HepG2 (cell line): ENCODE measurements around the gene MAP4K3. TPM values are rescaled to one million over a fixed set of nuclear protein-coding genes. Genes with fewer than 3 reads are reported as not detected.

Experiments used
- ATAC-seq: fragments of 200-7000 bp; cut with Tn5 transposase; 3 replicates; pipeline ENCODE4 v1.9.1; 2020; ENCODE audit warnings: mild to moderate bottlenecking, moderate library complexity
- BruUV-seq: library from RNA; stranded (reverse); fragments of 400-500 nt; replicated peaks from 2 replicates; lab custom pipeline; 2021; lab: Mats Ljungman, UMichigan
- CTCF ChIA-PET: fragments of 300-600 bp; formaldehyde crosslinking; extraction: SDS; loops from one replicate; lab custom pipeline; 2021; ENCODE audit warnings: low total read pairs, inconsistent platforms, low intra/inter-chr PET ratio; lab: Yijun Ruan, JAX
- POLR2A ChIA-PET: fragments of 350-600 bp; sonication (Branson Sonifier 250); formaldehyde crosslinking; loops from one replicate; lab custom pipeline; 2020; ENCODE audit warnings: antibody characterized with exemption, inconsistent platforms; lab: Yijun Ruan, JAX
- DNase-seq: peaks from one replicate; pipeline ENCODE4 v3.0.0-alpha.2; 2015; ENCODE audit warnings: low spot score
- FAIRE-seq: peaks from 3 replicates; lab custom pipeline; 2011; peaks lifted over from hg19 to GRCh38; lab: Jason Lieb, UNC
- H2AFZ ChIP-seq: one replicate; pipeline ENCODE4 v1.6.1; 2011; ENCODE audit warnings: low read length, inconsistent platforms
- H3K27ac ChIP-seq: fragments of 300-600 bp; 3 replicates; pipeline ENCODE4 v1.8.0; 2011; ENCODE audit warnings: mixed run types, mild to moderate bottlenecking, mixed read lengths, low read length, inconsistent platforms; ENCODE audit not compliant: insufficient read depth; ENCODE audit errors: extremely low read length
- H3K27me3 ChIP-seq, 2 experiments: fragments of 200-600 bp in 1 of 2; 2 replicates in 1 of 2; 3 replicates in 1 of 2; pipeline versions ENCODE4 v1.6.0 to v1.8.0; 2011; ENCODE audit warnings: low read length in 2 of 2, mild to moderate bottlenecking in 2 of 2, moderate library complexity in 2 of 2, inconsistent platforms in 1 of 2; ENCODE audit not compliant: insufficient read depth in 2 of 2, control insufficient read depth in 1 of 2
- H3K36me3 ChIP-seq, 2 experiments: fragments of 200-600 bp in 1 of 2; replicated peaks in 1 of 2; 2 replicates in 1 of 2; 3 replicates in 1 of 2; pipeline versions ENCODE4 v1.5.1 to v1.8.0; 2011; ENCODE audit warnings: low read length in 2 of 2, inconsistent platforms in 1 of 2; ENCODE audit not compliant: insufficient read depth in 2 of 2, control insufficient read depth in 1 of 2
- H3K4me1 ChIP-seq: 2 replicates; pipeline ENCODE4 v1.5.1; 2012; ENCODE audit warnings: low read length, inconsistent platforms; ENCODE audit not compliant: insufficient read depth
- H3K4me2 ChIP-seq: 2 replicates; pipeline ENCODE4 v1.6.0; 2011; ENCODE audit warnings: low read depth, low read length, inconsistent platforms
- H3K4me3 ChIP-seq, 3 experiments: fragments of 200-600 bp in 1 of 3; sonication (generic), shearing (Covaris generic) in 1 of 3; replicated peaks in 1 of 3; 2 replicates each; pipeline ENCODE4 v1.5.1; 2011 to 2016; ENCODE audit warnings: low read length in 3 of 3, inconsistent platforms in 2 of 3, low read depth in 2 of 3, mild to moderate bottlenecking in 2 of 3, control low read depth in 1 of 3, mixed read lengths in 1 of 3; ENCODE audit not compliant: insufficient read depth in 1 of 3
- H3K79me2 ChIP-seq: one replicate; pipeline ENCODE4 v1.6.1; 2011; ENCODE audit warnings: low read length, inconsistent platforms; ENCODE audit not compliant: insufficient read depth
- H3K9ac ChIP-seq: 2 replicates; pipeline ENCODE4 v1.6.0; 2011; ENCODE audit warnings: mild to moderate bottlenecking, low read depth, low read length, inconsistent platforms; ENCODE audit not compliant: insufficient read depth
- H3K9me3 ChIP-seq: 2 replicates; pipeline ENCODE4 v1.5.1; 2012; ENCODE audit warnings: mild to moderate bottlenecking, low read length
- H4K20me1 ChIP-seq: 2 replicates; pipeline ENCODE4 v1.6.0; 2011; ENCODE audit warnings: inconsistent platforms, mild to moderate bottlenecking, low read length, moderate library complexity; ENCODE audit not compliant: insufficient read depth
- ATF7 ChIP-seq, 2 experiments: fragments of 450-650 bp in 1 of 2; sonication (generic) in 1 of 2; formaldehyde crosslinking in 1 of 2; IDR thresholded peaks; 2 replicates each; pipeline versions ENCODE4 v1.4.0 to v1.6.1; 2016 to 2020; ENCODE audit warnings: antibody characterized with exemption in 1 of 2, mild to moderate bottlenecking in 1 of 2, missing genetic modification reagents in 1 of 2
- DNMT1 ChIP-seq: sonication (generic); formaldehyde crosslinking; IDR thresholded peaks from 2 replicates; pipeline ENCODE4 v1.5.1; 2020; ENCODE audit warnings: mild to moderate bottlenecking, missing genetic modification reagents
- ETV5 ChIP-seq: IDR thresholded peaks from 2 replicates; pipeline ENCODE4 v1.6.1; 2018; ENCODE audit warnings: missing biosample characterization, missing genetic modification reagents, inconsistent platforms, borderline replicate concordance
- EZH2 ChIP-seq: conservative IDR thresholded peaks from 2 replicates; pipeline ENCODE4 v1.6.1; 2012; ENCODE audit warnings: mild to moderate bottlenecking, low read depth, low read length, moderate library complexity
- FIP1L1 ChIP-seq: fragments of 200-400 bp; formaldehyde crosslinking; IDR thresholded peaks from 2 replicates; pipeline ENCODE4 v1.6.1; 2018; ENCODE audit warnings: low read depth, mild to moderate bottlenecking, low read length, moderate library complexity, borderline replicate concordance; ENCODE audit not compliant: insufficient read depth
- HMG20B ChIP-seq: conservative IDR thresholded peaks from 2 replicates; pipeline ENCODE4 v1.6.1; 2016; ENCODE audit warnings: missing genetic modification reagents, missing compliant biosample characterization
- SMC3 ChIP-seq: IDR thresholded peaks from 2 replicates; pipeline ENCODE4 v1.6.1; 2011; ENCODE audit warnings: low read length, improper control_type of control experiment
- ZNF230 ChIP-seq: sonication (generic); formaldehyde crosslinking; IDR thresholded peaks from 2 replicates; pipeline ENCODE4 v1.4.0; 2020; ENCODE audit warnings: mild to moderate bottlenecking, missing genetic modification reagents
- ZNF629 ChIP-seq: sonication (generic); formaldehyde crosslinking; conservative IDR thresholded peaks from 2 replicates; pipeline ENCODE4 v1.5.0; 2020; ENCODE audit warnings: missing genetic modification reagents
- ZNF777 ChIP-seq: sonication (generic); formaldehyde crosslinking; IDR thresholded peaks from 2 replicates; pipeline ENCODE4 v1.4.0; 2020; ENCODE audit warnings: missing genetic modification reagents
- WGBS: methylation state at CpG from one replicate; pipeline ENCODE4 v1.1.6; 2017; ENCODE audit warnings: low lambda C conversion rate; 5-methylcytosine and 5-hydroxymethylcytosine counted together
- in situ Hi-C: cut with HindIII; loops from 2 replicates; pipeline ENCODE4 v1.10.0; 2017; ENCODE audit warnings: low pct_unique_long_range_greater_than_20kb; ENCODE audit not compliant: extremely low pct_ligation_motif_present
- intact Hi-C: fragments of 100-400 bp; cut with micrococcal nuclease; formaldehyde crosslinking; loops from one replicate; pipeline ENCODE4 v1.10.0; 2022; ENCODE audit not compliant: unreplicated experiment
- polyA plus RNA-seq, 8 experiments: library from polyadenylated mRNA; depleted of rRNA in 3 of 8; stranded (reverse) in 7 of 8; unstranded in 1 of 8; fragments of >200 nt; fragmentation: Illumina TruSeq in 4 of 8; extraction: Trizol in 4 of 8; gene quantifications; 2 replicates each; pipeline versions ENCODE4 v1.2.1 to v1.2.3, GENCODE V29; 2011 to 2016; ENCODE audit warnings: low read depth in 4 of 8, missing spikeins in 1 of 8, mixed read lengths in 1 of 8; ENCODE audit not compliant: insufficient read depth in 1 of 8
- total RNA-seq, 5 experiments: library from RNA; depleted of rRNA; stranded (reverse); fragments of >200 nt; fragmentation: Illumina TruSeq; extraction: Trizol; gene quantifications; 2 replicates each; pipeline ENCODE4 v1.2.3, GENCODE V29; 2016; ENCODE audit warnings: low read depth in 1 of 5
- TF ChIP-seq, protein P1 (sequence below): sonication (generic); formaldehyde crosslinking; IDR thresholded peaks from 2 replicates; pipeline ENCODE4 v1.8.1; 2023; ENCODE audit warnings: missing genetic modification reagents, inconsistent platforms, borderline replicate concordance
- TF ChIP-seq, protein P2 (sequence below): sonication (generic); formaldehyde crosslinking; IDR thresholded peaks from 2 replicates; pipeline ENCODE4 v1.4.0; 2020; ENCODE audit warnings: missing genetic modification reagents

Gene MAP4K3
- total and polyA plus RNA-seq, 2 of the 13 experiments (the other 11 are each of a cell fraction or from before 2014, with no cell fraction given), result 45.9 to 53.2 TPM

DNA sequence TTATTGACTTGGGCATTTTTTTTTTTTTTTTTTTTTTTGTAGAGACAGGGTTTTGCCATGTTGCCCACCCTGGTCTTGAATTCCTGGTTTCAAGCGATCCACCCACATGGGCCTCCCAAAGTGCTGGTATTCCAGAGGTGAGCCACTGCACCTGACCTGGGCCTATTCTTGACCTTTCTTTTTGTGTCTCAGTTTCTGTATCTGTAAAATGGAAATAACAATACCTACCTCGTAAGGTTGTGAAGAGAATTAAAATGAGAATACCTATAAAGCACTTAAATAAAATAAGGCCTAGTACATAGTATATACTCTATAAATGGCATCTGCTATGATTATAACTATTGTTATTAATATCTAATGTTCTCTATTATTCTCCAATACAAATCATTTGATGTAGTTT, 15.7 kb downstream of the MAP4K3 start:
- Histone ChIP-seq H3K36me3 (no peaks in the 10 kb centered on the region; a peak in 1 of 5 replicates), H2AFZ (no peak overlapping the region), H3K4me2 (no peak overlapping the region), H3K9me3 (no peaks in the 10 kb centered on the region), H4K20me1 (peaks cover 87% of the 10 kb centered on the region), H3K27me3 (no peaks in the 10 kb centered on the region), H3K4me1 (peaks cover 61% of the 10 kb centered on the region), H3K4me3 (no peak overlapping the region), H3K9ac (no peak overlapping the region), H3K79me2 (peaks cover 98% of the 10 kb centered on the region), H3K27ac (no peak overlapping the region)
- WGBS, result 96% methylated on average over 2 of the region's 2 CpGs
- intact Hi-C loops (no loop called here), in situ Hi-C loops (no loop called here)
- FAIRE-seq (no peak), ATAC-seq (no peak), DNase-seq (no peak)
- CTCF ChIA-PET, result no interaction called here
- TSS peak; percentile 7 for BruUV-seq
- POLR2A ChIA-PET, result no interaction called here
- no peak for TF ChIP-seq ZNF777 (CRISPR knock-in tag)
- TF ChIP-seq ZNF629, result peak; percentile 71

DNA sequence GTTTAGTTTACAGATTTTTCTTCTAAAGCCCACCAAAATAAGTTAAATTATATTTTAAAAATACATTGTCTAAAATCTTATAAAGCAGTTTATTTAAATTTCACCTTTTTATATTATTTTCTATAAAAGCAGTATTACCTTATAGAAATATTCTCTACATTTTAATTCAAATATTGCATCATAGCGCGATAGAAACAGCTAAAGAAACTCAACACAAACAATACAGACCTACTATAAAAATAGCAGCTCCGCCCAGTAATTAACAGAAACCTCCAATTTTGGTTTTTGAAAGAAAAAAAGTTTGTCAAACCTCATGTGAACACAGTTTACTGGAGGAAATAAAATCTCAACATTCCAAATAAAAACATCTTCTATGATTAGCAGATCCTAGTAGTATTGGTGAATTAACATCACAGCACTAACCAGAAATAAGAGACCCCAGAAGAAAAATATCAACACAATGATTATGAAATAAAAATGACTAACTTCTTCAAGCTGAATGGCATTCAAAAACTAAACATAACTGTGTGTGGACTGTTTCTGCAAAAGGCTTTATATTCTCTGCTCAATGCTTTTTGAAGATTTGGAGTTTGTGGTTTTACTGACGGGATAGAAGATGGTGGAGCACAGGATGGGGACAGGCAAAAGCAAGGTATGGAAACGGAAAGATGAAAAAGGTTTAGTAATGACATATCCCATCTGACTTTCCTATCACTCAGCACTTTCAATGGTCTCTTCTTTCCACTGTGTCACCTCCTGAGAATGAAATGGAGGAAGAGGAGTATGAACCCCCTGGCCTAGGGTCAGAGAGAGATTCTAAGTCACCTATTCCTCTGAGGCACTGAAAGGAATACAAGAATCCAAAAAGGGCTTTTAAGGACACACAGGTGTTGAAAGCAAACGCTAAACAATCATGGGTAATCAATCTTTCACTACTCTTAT, 17.5 kb downstream of the MAP4K3 start:
- DNase-seq (no peak), ATAC-seq (no peak), FAIRE-seq (no peak)
- Histone ChIP-seq H3K9ac (no peak overlapping the region), H3K9me3 (no peaks in the 10 kb centered on the region), H3K4me3 (no peak overlapping the region), H3K4me1 (peaks cover 58% of the 10 kb centered on the region), H3K4me2 (no peak overlapping the region), H4K20me1 (peaks cover 83% of the 10 kb centered on the region), H3K27ac (no peak overlapping the region), H3K36me3 (no peaks in the 10 kb centered on the region; a peak in 1 of 5 replicates), H3K79me2 (peaks cover 97% of the 10 kb centered on the region), H2AFZ (no peak overlapping the region), H3K27me3 (no peaks in the 10 kb centered on the region)
- no TSS peak for BruUV-seq
- CTCF ChIA-PET, result no interaction called here
- POLR2A ChIA-PET, result no interaction called here
- intact Hi-C loops, result no loop called here
- 98% methylated on average over 6 of the region's 6 CpGs for WGBS
- in situ Hi-C loops, result no loop called here
- TF ChIP-seq FIP1L1 (no peak), SMC3 (no peak), EZH2 (no peak), ETV5 (CRISPR knock-in tag) (no peak), HMG20B (CRISPR knock-in tag) (no peak), ZNF230 (CRISPR knock-in tag) (no peak), DNMT1 (CRISPR knock-in tag) (no peak), ATF7 (IDR thresholded peaks at IDR 0.05) (peak; percentile 8; the same call in 1 of the 2 replicates), ATF7 (CRISPR knock-in tag; IDR thresholded peaks at IDR 0.05) (no peak)
- TF ChIP-seq, protein P1, sequence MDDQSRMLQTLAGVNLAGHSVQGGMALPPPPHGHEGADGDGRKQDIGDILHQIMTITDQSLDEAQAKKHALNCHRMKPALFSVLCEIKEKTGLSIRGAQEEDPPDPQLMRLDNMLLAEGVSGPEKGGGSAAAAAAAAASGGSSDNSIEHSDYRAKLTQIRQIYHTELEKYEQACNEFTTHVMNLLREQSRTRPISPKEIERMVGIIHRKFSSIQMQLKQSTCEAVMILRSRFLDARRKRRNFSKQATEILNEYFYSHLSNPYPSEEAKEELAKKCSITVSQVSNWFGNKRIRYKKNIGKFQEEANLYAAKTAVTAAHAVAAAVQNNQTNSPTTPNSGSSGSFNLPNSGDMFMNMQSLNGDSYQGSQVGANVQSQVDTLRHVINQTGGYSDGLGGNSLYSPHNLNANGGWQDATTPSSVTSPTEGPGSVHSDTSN (CRISPR knock-in tag), result no peak
- TF ChIP-seq, protein P2, sequence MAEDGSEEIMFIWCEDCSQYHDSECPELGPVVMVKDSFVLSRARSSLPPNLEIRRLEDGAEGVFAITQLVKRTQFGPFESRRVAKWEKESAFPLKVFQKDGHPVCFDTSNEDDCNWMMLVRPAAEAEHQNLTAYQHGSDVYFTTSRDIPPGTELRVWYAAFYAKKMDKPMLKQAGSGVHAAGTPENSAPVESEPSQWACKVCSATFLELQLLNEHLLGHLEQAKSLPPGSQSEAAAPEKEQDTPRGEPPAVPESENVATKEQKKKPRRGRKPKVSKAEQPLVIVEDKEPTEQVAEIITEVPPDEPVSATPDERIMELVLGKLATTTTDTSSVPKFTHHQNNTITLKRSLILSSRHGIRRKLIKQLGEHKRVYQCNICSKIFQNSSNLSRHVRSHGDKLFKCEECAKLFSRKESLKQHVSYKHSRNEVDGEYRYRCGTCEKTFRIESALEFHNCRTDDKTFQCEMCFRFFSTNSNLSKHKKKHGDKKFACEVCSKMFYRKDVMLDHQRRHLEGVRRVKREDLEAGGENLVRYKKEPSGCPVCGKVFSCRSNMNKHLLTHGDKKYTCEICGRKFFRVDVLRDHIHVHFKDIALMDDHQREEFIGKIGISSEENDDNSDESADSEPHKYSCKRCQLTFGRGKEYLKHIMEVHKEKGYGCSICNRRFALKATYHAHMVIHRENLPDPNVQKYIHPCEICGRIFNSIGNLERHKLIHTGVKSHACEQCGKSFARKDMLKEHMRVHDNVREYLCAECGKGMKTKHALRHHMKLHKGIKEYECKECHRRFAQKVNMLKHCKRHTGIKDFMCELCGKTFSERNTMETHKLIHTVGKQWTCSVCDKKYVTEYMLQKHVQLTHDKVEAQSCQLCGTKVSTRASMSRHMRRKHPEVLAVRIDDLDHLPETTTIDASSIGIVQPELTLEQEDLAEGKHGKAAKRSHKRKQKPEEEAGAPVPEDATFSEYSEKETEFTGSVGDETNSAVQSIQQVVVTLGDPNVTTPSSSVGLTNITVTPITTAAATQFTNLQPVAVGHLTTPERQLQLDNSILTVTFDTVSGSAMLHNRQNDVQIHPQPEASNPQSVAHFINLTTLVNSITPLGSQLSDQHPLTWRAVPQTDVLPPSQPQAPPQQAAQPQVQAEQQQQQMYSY (CRISPR knock-in tag), result no peak
